Neuronal stem cell (in vitro differentiated cells): ENCODE data around the gene KCNK13.

Experiments used
- DNase-seq: peaks from one replicate; pipeline ENCODE4 v3.0.0-alpha.2; 2013; ENCODE audit warnings: low spot score
- H2AFZ ChIP-seq: one replicate; pipeline ENCODE4 v1.6.1; 2013; ENCODE audit warnings: mild to moderate bottlenecking, low read length, inconsistent platforms
- H2AK5ac ChIP-seq: 2 replicates; pipeline ENCODE4 v1.6.1; 2013; ENCODE audit warnings: low read depth, mild to moderate bottlenecking, inconsistent platforms, low read length, moderate library complexity, mixed read lengths
- H2BK120ac ChIP-seq: 2 replicates; pipeline ENCODE4 v1.6.1; 2013; ENCODE audit warnings: low read depth, mild to moderate bottlenecking, inconsistent platforms, low read length, moderate library complexity, mixed read lengths
- H2BK12ac ChIP-seq: one replicate; pipeline ENCODE4 v1.6.1; 2013; ENCODE audit warnings: low read length, inconsistent platforms
- H2BK15ac ChIP-seq: 2 replicates; pipeline ENCODE4 v1.6.1; 2013; ENCODE audit warnings: mild to moderate bottlenecking, low read length, inconsistent platforms, mixed read lengths
- H2BK5ac ChIP-seq: one replicate; pipeline ENCODE4 v1.6.1; 2013; ENCODE audit warnings: inconsistent platforms, mild to moderate bottlenecking, low read length, moderate library complexity
- H3K14ac ChIP-seq: one replicate; pipeline ENCODE4 v1.6.1; 2013; ENCODE audit warnings: low read length, inconsistent platforms
- H3K18ac ChIP-seq: 2 replicates; pipeline ENCODE4 v1.6.1; 2013; ENCODE audit warnings: low read length, inconsistent platforms
- H3K23ac ChIP-seq: 2 replicates; pipeline ENCODE4 v1.6.1; 2013; ENCODE audit warnings: low read depth, mild to moderate bottlenecking, mixed read lengths, low read length, inconsistent platforms; ENCODE audit not compliant: poor library complexity
- H3K27ac ChIP-seq: replicated peaks from 3 replicates; pipeline ENCODE4 v1.5.1; 2013; ENCODE audit warnings: low read length, inconsistent platforms
- H3K27me3 ChIP-seq, 3 experiments: 2 replicates each; pipeline ENCODE4 v1.6.1; 2013; ENCODE audit warnings: low read length in 3 of 3, mild to moderate bottlenecking in 2 of 3, inconsistent platforms in 1 of 3, low read depth in 1 of 3, mixed read lengths in 1 of 3, moderate library complexity in 1 of 3; ENCODE audit not compliant: control insufficient read depth in 3 of 3, insufficient read depth in 3 of 3
- H3K36me3 ChIP-seq, 2 donors: replicated peaks in 1 of 2; 2 replicates each; pipeline ENCODE4 v1.6.1; 2013; ENCODE audit warnings: low read length in 2 of 2; ENCODE audit not compliant: control insufficient read depth in 2 of 2, insufficient read depth in 2 of 2
- H3K4ac ChIP-seq: 2 replicates; pipeline ENCODE4 v1.6.1; 2013; ENCODE audit warnings: inconsistent platforms, mild to moderate bottlenecking, low read length, moderate library complexity
- H3K4me1 ChIP-seq, 2 donors: 1 replicate in 1 of 2; 2 replicates in 1 of 2; pipeline ENCODE4 v1.6.1; 2013; ENCODE audit warnings: low read length in 2 of 2, low read depth in 1 of 2; ENCODE audit not compliant: control insufficient read depth in 2 of 2, insufficient read depth in 1 of 2
- H3K4me2 ChIP-seq: one replicate; pipeline ENCODE4 v1.6.1; 2013; ENCODE audit warnings: mild to moderate bottlenecking, low read length, inconsistent platforms; ENCODE audit not compliant: insufficient read depth, poor library complexity, severe bottlenecking
- H3K4me3 ChIP-seq, 2 donors: 2 replicates each; pipeline ENCODE4 v1.5.1; 2013; ENCODE audit warnings: low read length in 2 of 2, mild to moderate bottlenecking in 2 of 2, inconsistent platforms in 1 of 2, moderate library complexity in 1 of 2
- H3K79me1 ChIP-seq: one replicate; pipeline ENCODE4 v1.6.1; 2013; ENCODE audit warnings: low read depth, mild to moderate bottlenecking, inconsistent platforms, low read length, moderate library complexity
- H3K9ac ChIP-seq: one replicate; pipeline ENCODE4 v1.6.1; 2013; ENCODE audit warnings: mild to moderate bottlenecking, low read depth, low read length, inconsistent platforms; ENCODE audit not compliant: poor library complexity
- H3K9me3 ChIP-seq, 2 donors: replicated peaks in 1 of 2; 2 replicates each; pipeline versions ENCODE3 to v1.6.1; 2013; ENCODE audit warnings: low read length in 2 of 2, mild to moderate bottlenecking in 2 of 2, inconsistent platforms in 1 of 2, low read depth in 1 of 2, mixed read lengths in 1 of 2, moderate library complexity in 1 of 2; ENCODE audit not compliant: control insufficient read depth in 2 of 2, insufficient read depth in 1 of 2
- H4K8ac ChIP-seq: one replicate; pipeline ENCODE4 v1.6.1; 2013; ENCODE audit warnings: low read depth, mild to moderate bottlenecking, inconsistent platforms, low read length, moderate library complexity
- H4K91ac ChIP-seq: one replicate; pipeline ENCODE4 v1.6.1; 2013; ENCODE audit warnings: low read length, low read depth, mild to moderate bottlenecking, inconsistent platforms; ENCODE audit not compliant: poor library complexity
- WGBS, 2 donors: extraction: QIAGEN DNeasy Blood & Tissue Kit; methylation state at CpG; one replicate each; pipeline ENCODE4 v1.1.7; 2013; ENCODE audit warnings: missing lambda C conversion rate in 2 of 2, mixed read lengths in 1 of 2; ENCODE audit not compliant: insufficient read length in 2 of 2, insufficient replicate concordance in 1 of 2; ENCODE audit errors: extremely low coverage in 2 of 2; 5-methylcytosine and 5-hydroxymethylcytosine counted together

KCNK13 gene

DNA sequence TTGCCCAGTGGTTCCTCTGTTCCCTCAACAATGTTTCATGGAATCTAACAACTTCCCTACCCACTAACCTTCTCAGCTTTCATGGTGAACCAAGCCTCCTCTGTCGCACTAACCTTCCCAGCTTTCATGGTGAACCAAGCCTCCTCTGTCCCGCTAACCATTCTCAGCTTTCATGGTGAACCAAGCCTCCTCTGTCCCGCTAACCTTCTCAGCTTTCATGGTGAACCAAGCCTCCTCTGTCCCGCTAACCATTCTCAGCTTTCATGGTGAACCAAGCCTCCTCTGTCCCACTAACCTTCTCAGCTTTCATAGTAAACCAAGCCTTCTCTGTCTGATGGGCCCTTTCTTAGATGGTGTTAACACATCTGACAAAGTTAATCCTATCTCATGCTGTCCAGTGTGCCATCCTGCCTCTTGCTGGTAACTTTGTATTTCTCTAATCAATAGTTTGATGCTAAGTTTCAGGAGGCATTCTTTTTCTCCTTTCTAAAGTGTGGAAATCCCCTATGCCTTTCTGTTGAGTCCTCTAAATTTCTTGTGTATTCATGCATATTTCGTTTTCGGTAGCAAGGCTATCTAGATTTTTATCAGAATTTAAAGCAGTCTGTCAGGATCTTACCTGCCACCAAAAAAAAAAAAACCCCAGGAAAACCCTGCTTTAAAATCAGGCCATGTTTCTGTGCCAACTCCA lies 26.8 kb upstream of the KCNK13 start:
- Histone ChIP-seq H3K4me1 (no peaks in the 10 kb centered on the region), H3K36me3 (peaks cover 15 to 94% of the 10 kb centered on the region in 2 donors), H3K23ac (no peak overlapping the region), H2BK5ac (no peak overlapping the region), H3K4ac (no peak overlapping the region), H3K14ac (no peak overlapping the region), H3K18ac (no peak overlapping the region), H2AFZ (no peak overlapping the region), H3K27ac (no peak overlapping the region), H2BK15ac (no peak overlapping the region), H3K9ac (no peak overlapping the region), H4K8ac (no peak overlapping the region), H3K79me1 (no peaks in the 10 kb centered on the region), H2BK120ac (no peak overlapping the region), H3K4me3 (no peak overlapping the region), H3K27me3 (no peaks in the 10 kb centered on the region), H2BK12ac (no peak overlapping the region), H3K9me3 (no peaks in the 10 kb centered on the region), H4K91ac (no peak overlapping the region), H2AK5ac (no peak overlapping the region), H3K4me2 (no peak overlapping the region)
- no peak for DNase-seq
- no CpG with 5 or more reads among the region's 6 CpGs for WGBS, 2 donors

DNA sequence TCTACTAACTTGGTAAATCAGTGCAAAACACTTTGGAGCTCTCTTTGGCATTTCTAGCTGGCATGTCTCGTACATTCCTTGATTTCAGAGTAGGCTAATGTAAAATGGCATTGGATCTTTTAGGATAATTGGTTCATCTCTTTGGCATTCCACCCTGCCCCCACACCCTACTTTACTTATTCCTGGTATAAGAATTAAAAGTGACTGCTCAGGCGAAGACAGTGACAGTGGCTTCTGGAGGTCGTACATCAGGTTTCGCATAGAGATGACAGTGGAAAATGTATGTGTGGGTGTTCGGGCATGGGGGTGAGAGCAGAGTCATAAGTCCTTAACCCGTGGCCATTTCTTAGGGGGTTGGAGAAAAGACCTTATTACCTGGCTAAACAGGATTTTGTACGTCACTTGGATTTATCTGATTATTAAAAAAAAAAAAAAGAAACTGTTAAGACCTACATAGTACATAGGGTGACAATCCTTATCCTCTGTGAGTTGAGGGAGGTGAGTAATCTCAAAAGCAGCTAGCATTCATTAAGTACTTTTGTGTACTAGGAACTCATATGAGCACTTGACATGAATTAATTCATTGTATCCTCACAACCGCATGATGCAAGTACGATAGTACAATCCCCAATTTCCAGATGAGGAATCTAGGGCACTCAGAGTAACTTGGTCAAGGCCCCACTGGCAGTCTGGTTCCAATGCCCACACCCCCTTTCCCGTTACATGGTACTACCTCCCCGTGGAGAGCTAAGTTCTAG lies 22.4 kb upstream of the KCNK13 start:
- H3K36me3 ChIP-seq = peaks cover 2 to 94% of the 10 kb centered on the region in 2 donors

DNA sequence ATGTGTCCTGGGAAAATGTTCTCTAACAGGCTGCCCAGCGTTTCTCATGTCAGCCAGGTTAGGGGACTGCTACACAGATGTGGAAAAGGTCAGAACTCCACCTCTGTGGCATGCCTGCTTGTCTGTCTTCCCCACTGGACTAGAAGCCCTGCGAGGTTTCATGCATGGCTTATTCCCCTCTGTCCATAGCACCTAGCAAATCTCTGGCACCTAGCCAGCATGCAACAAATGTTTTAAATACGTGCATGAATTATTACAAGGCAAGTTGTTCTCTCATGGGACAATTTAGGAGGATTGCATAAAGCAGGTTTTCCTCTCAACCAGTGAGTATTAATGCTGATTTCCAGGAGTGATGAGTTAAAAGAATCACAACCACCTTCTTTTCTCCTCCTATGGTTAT lies 21.4 kb upstream of the KCNK13 start:
- no peak overlapping the region for H2BK12ac ChIP-seq
- WGBS, 2 donors = no CpG with 5 or more reads among the region's 3 CpGs
- H3K79me1 ChIP-seq = no peaks in the 10 kb centered on the region
- H3K4me2 ChIP-seq = no peak overlapping the region
- H2BK15ac ChIP-seq = no peak overlapping the region
- no peak overlapping the region for H2BK120ac ChIP-seq
- H2BK5ac ChIP-seq = no peak overlapping the region
- no peak overlapping the region for H3K18ac ChIP-seq
- H3K9ac ChIP-seq = no peak overlapping the region
- H4K91ac ChIP-seq = no peak overlapping the region
- no peak overlapping the region for H2AFZ ChIP-seq
- no peak overlapping the region for H3K4me3 ChIP-seq
- no peak overlapping the region for H4K8ac ChIP-seq
- H3K14ac ChIP-seq = no peak overlapping the region
- peaks cover 3 to 94% of the 10 kb centered on the region in 2 donors for H3K36me3 ChIP-seq
- no peak for DNase-seq
- H2AK5ac ChIP-seq = no peak overlapping the region
- H3K4me1 ChIP-seq = peaks cover 0 to 3% of the 10 kb centered on the region in 2 donors
- H3K9me3 ChIP-seq = no peaks in the 10 kb centered on the region
- H3K27ac ChIP-seq = no peak overlapping the region
- no peaks in the 10 kb centered on the region for H3K27me3 ChIP-seq
- H3K4ac ChIP-seq = no peak overlapping the region
- no peak overlapping the region for H3K23ac ChIP-seq

More for the DNA sequence above, 22.4 kb upstream of the KCNK13 start:
- WGBS, 2 donors = no CpG with 5 or more reads among the region's 11 CpGs
- Histone ChIP-seq H3K14ac (no peak overlapping the region), H2BK5ac (no peak overlapping the region), H4K8ac (no peak overlapping the region), H3K4me3 (no peak overlapping the region), H3K79me1 (no peaks in the 10 kb centered on the region), H3K27me3 (no peaks in the 10 kb centered on the region), H2BK15ac (no peak overlapping the region), H3K4me2 (no peak overlapping the region), H2BK12ac (no peak overlapping the region), H3K23ac (no peak overlapping the region), H2BK120ac (no peak overlapping the region), H3K18ac (no peak overlapping the region), H3K4me1 (peaks cover 0 to 3% of the 10 kb centered on the region in 2 donors), H2AK5ac (no peak overlapping the region), H3K9ac (no peak overlapping the region), H2AFZ (no peak overlapping the region), H3K4ac (no peak overlapping the region), H4K91ac (no peak overlapping the region), H3K9me3 (no peaks in the 10 kb centered on the region), H3K27ac (no peak overlapping the region)
- no peak for DNase-seq

DNA sequence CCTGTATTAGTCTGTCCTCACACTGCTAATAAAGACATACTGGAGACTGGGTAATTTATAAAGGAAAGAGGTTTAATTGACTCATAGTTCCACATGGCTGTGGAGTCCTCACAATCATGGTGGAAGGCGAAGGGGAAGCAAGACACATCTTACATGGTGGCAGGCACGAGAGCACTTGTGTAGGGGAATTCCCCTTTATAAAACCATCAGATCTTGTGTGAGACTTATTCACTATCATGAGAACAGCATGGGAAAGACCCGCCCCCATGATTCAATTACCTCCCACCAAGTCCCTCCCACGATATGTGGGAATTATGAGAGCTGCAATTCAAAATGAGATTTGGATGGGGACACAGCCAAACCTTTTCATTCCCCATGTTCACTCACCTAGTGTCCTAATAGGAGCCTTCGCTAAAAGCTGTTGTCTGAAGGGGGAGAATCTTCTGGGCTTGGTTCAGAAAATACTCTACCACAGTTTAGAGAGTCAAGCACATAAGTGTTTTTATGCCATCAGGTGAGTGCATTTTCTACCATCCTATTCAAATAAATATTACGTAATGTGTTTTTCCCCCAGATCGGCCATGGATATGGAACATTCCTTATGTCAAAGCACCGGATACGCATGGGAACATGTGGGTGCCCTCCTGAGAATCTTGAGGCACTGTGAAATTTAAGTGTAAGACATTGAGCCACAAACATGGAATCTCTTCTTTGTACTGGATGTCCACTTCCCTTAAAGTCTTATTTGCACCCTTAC lies 19.1 kb upstream of the KCNK13 start:
- no peak overlapping the region for H2AFZ ChIP-seq
- H2AK5ac ChIP-seq = no peak overlapping the region
- H3K4me3 ChIP-seq = no peak overlapping the region
- no peak overlapping the region for H3K14ac ChIP-seq
- H3K27ac ChIP-seq = no peak overlapping the region
- no peak overlapping the region for H2BK15ac ChIP-seq
- H3K4me2 ChIP-seq = no peak overlapping the region
- no peak overlapping the region for H2BK5ac ChIP-seq
- DNase-seq = no peak
- H3K79me1 ChIP-seq = no peaks in the 10 kb centered on the region
- H3K9me3 ChIP-seq = no peaks in the 10 kb centered on the region
- no peak overlapping the region for H2BK12ac ChIP-seq
- H4K91ac ChIP-seq = peak overlapping the region; percentile 31
- no peak overlapping the region for H2BK120ac ChIP-seq
- H3K4me1 ChIP-seq = peaks cover 0 to 3% of the 10 kb centered on the region in 2 donors
- no CpG with 5 or more reads among the region's 9 CpGs for WGBS, 2 donors
- peaks cover 3 to 77% of the 10 kb centered on the region in 2 donors for H3K36me3 ChIP-seq
- H3K27me3 ChIP-seq = no peaks in the 10 kb centered on the region
- H3K4ac ChIP-seq = no peak overlapping the region
- H4K8ac ChIP-seq = no peak overlapping the region
- no peak overlapping the region for H3K18ac ChIP-seq
- no peak overlapping the region for H3K23ac ChIP-seq
- no peak overlapping the region for H3K9ac ChIP-seq
